Dermis microvascular lymphatic vessel endothelial cell (primary cell): Measurements from ENCODE around the gene HBE1. TPM values are rescaled to one million over a fixed set of nuclear protein-coding genes. Genes with fewer than 3 reads are reported as not detected.
"Not testable (repeated sequence)": the region's sequence is repeated elsewhere in the genome, so short reads cannot be mapped to it uniquely, and the experiment has no call there.

ENCODE experiments used
- DNase-seq, 2 donors: peaks; one replicate each; pipeline versions ENCODE4 v3.0.0 to v3.0.0-alpha.2; 2010; ENCODE audit warnings: low read depth in 2 of 2
- total RNA-seq: library from RNA; depleted of rRNA; stranded (reverse); fragments of >200 nt; gene quantifications from 2 replicates; pipeline ENCODE4 v1.2.1, GENCODE V29; 2014

HBE1 gene
- total RNA-seq, 1 donor from 2014 or later = not detected

DNA sequence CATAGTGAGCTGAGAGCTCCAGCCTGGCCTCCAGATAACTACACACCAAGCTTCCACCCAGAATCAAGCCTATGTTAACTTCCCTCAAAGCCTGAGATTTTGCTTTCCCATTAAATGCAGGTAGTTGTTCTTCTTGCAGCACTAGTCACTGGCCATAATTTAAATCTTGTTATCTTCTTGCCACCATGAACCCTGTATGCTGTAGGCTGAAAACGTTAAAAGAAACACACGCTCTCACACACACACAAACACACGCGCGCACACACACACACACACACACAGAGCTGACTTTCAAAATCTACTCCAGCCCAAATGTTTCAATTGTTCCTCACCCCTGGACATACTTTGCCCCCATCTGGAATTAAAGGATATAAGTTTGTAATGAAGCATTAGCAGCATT, 16.3 kb downstream of the HBE1 start:
- DNase-seq = not testable (repeated sequence)

DNA sequence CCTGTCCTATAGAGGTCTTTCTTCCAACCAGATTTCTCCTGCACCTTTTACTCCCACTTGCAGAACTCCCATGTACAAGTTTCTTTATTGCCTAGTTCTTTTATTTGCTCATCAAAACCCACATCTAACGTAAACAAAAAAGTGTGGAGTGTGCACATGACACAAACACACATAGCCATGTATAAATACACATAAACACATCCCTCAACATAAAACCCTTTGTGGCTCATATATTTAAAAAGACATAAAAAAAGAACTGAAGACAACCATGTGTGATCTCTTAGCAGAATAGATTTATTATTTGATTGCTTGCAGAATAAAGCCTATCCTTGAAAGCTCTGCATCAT, 16.9 kb downstream of the HBE1 start:
- no peak for DNase-seq

DNA sequence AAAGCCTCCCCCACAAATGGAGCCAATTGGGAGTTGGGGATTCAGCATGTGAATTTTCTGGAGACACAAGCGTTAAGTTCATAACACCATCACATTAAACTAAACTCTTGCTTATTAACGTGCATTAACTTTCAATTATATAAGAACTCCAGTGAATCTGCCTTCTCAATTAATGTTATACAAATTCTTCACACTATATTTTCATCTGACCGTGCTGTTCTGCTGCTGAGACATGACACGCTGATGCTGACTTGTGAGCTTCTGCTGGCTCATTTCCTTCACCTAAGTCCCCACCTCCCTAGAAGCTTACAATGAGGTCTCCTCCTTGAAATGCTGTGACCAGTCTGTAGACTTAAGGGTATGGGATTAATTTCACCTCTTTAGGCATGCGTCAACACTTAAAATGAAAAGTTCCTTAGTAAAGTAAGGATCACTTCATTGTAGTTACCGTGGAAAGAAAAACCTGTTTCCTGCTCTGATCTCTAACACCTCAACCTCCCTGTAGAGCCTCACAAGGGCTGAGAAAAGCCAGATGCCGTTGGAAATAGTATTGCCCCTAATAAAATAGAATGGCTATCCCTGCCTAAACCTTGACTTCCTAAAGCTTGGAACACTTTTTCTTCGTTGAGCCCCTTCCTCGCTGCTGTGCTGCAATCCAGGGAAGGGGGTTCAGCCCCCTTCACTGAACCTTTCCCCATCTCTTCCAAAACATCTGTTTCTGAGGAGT, 17.4 kb downstream of the HBE1 start:
- no peak for DNase-seq

DNA sequence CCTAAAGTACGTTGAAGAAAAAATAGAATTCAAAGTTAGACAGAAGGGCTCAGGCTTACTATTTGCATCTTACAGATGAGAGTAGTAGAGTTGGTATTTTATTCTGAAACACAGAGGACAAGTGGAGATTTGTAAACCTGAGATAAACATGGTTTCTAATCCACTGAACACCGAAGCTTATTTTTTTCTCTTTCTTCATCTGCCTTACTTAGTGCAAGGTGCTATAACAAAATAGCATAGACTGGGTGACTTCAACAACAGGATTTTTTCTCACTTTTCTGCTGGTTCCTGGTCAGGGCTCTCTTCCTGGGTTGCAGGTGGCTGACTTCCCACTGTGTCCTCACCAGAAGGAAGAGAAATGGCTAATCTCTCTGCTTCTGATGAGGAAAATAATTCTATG, 18.0 kb downstream of the HBE1 start:
- DNase-seq = no peak

DNA sequence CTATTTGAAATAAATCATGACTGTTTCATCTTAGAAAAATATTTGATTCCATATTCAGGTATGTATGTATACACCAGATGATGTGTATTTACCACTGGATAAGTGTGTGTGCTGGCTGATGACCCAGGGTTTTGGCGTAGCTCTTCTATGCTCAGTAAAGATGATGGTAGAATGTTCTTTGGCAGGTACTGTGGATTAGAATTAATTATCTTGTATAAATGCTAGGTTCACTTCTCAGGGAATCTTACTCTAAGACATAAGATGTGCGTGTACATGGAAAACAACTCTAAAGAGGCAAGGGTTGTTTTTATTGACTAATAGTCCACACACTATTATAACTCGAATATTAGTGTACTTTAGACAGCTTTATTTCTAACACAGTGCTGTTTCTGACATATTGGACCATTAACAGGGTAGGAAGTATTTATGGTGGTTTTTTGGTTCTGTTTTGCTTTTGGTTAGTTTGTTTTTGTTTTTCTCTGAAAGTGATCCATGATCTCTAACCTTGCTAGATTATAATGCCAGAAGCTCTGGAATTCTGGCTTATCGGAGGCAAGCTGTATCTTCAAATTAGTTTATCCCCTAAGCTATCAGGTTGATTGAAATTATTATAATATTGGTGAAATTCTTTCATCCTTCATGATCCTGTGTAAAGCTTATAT, 19.1 kb downstream of the HBE1 start:
- DNase-seq = no peak

DNA sequence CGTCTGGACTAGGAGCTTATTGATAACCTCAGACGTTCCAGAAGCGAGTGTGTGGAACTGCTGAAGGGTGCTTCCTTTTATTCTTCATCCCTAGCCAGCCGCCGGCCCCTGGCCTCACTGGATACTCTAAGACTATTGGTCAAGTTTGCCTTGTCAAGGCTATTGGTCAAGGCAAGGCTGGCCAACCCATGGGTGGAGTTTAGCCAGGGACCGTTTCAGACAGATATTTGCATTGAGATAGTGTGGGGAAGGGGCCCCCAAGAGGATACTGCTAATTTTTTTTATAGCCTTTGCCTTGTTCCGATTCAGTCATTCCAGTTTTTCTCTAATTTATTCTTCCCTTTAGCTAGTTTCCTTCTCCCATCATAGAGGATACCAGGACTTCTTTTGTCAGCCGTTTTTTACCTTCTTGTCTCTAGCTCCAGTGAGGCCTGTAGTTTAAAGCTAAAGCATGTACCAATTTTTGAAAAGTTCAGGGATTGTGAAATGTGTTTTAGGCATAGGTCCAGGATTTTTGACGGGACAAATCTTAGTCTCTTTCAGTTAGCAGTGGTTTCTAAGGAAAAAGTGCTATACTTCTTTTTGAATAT, 19.8 kb downstream of the HBE1 start, which contains the start of gene HBG1:
Gene HBG1, minus strand, starts transcription at position 51 of the 590 bp plus-strand sequence. CDS start 53 bp downstream, outside the sequence.
- DNase-seq = not testable (repeated sequence)

DNA sequence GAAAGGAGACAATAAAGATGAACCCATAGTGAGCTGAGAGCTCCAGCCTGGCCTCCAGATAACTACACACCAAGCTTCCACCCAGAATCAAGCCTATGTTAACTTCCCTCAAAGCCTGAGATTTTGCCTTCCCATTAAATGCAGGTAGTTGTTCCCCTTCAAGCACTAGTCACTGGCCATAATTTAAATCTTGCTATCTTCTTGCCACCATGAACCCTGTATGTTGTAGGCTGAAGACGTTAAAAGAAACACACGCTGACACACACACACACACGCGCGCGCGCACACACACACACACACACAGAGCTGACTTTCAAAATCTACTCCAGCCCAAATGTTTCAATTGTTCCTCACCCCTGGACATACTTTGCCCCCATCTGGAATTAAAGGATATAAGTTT, 21.2 kb downstream of the HBE1 start:
- DNase-seq = not testable (repeated sequence)

DNA sequence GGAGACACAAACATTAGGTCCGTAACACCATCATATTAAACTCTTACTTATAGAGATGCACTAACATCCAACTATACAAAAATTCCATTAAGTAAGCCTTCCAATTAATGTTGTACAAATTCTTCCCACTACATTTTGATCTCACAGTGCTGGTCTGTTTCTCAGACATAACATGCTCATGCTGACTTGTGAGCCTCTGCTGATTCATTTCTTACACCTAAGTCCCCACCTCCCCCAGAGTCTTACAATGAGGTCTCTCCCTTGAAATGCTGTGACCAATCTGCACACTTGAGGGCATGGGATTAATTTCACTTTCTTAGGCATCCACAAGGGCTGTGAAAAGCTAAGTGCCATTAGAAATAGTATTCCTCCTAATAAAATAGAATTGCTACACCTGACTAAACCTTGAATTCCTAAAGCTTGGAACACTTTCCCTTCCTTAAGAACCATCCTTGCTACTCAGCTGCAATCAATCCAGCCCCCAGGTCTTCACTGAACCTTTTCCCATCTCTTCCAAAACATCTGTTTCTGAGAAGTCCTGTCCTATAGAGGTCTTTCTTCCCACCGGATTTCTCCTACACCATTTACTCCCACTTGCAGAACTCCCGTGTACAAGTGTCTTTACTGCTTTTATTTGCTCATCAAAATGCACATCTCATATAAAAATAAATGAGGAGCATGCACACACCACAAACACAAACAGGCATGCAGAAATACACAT, 22.1 kb downstream of the HBE1 start:
- no peak for DNase-seq

DNA sequence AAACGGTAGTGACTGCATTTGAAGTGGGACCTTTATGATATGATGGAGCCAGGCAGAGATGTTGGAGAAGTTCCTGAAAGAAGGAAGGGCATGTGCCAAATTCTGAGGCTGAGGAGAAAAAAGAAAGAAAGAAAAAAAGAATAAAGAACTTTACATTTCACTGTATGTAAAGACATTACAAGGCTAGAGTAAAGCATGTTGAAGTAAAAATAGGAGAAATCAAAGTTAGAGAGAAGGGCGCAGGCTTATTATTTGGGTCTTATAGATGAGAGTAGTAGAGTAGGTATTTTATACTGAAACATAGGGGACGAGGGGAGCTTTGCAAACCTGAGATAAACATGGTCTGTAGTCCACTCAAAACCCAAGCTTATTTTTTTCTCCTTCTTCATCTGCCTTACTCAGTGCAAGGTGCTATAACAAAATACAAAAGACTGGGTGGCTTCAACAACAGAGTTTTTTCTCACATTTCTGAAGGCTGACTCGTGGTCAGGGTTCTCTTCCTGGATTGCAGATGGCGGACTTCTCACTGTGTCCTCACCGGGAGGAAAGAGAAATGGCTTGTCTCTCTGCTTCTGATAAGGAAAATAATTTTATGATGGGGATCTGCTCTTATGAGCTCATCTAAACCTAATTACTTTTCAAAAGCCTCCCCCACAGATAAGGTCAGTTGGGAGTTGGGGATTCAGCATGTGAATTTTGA, 22.8 kb downstream of the HBE1 start:
- no peak for DNase-seq

DNA sequence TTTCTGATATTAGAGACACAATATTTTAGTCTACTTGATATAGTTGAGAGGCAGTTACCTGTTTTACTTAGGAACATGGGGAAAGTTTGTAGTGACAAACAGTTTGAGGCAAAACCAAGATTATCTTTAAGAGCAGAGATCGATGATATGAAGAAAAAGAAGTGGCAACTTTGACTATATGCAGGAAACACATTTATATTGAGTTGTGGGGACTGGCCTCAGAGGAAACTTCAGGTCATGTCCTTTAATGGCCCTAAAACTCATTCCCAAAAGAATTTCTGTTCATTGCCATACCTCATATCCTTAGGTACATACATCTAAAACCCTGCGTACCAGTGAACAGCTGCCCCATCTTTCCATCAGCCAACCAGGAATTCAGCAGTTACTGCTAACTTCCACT, 24.6 kb downstream of the HBE1 start:
- no peak for DNase-seq

DNA sequence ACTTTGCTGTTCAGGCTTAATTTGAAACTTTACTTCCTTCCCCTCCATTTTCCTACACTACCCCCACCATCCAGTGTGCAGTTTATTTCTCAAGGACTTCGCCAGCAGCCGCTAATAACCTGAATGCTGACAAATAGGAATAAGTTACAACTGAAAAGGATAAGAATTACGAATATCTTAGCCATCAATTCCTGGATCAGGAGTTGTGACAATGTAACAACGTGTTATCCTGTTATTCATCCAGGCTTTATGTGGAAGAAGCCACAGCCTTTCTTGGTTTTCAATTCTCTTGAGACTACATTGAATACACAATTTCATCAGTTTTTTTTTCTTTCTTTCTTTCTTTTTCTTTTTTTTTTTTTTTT, 25.9 kb downstream of the HBE1 start:
- no peak for DNase-seq

DNA sequence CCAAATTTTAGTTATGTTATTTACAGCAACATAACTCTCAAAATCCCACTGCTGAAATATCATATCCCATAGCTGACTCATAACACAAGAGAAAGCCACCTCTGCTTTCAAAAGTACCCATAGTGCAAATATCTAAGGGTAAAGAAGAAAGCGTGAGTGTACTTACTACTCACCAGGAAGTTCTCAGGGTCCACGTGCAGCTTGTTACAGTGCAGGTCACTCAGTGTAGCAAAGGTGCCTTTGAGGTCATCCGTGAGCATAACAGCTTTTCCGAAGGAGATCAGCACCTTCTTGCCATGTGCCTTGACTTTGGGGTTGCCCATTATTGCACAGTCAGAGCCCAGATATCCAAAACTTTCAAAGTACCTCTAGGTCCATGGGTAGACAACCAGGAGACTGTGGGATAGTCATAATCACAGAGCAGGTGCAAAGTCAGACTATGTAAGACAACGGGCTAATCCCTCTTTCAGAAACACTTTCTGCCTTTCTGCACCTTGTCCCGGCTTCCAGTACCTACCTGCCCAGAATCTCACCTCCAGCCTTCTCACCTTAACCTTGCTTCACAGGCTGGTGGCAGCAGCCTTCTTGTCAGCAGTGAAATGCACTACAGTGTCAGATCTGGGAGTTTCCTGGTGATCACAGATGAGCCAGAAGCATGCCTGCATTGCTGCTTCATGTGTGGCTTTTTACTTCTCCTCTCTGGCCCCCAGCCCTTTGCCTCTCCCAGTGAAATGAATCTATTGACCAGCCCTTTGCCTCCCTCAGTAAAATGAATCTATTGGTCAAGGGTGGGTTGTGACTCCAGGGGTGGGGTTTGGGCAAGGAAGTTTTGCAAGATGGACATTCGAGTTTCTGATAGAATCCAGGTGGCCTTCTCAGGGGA, 26.6 kb downstream of the HBE1 start:
- DNase-seq = no peak

DNA sequence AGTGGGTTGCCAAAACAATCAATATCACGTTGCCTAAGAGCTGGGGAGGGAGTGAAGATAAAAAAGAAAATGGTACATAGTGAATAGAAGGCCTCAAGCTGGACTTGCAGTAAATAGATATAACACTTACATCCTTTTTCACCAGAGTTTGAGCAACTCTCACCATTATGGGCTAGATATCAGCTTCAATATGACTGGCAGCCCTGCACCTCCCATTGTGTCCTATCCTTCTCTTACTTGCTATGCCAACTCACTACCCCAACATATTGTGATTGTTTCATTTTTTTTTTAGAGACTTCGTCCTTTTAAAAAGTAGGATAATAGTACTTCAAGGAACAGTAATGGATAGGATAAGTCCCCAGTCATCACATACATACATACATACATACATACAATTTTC, 27.5 kb downstream of the HBE1 start:
- DNase-seq = no peak

DNA sequence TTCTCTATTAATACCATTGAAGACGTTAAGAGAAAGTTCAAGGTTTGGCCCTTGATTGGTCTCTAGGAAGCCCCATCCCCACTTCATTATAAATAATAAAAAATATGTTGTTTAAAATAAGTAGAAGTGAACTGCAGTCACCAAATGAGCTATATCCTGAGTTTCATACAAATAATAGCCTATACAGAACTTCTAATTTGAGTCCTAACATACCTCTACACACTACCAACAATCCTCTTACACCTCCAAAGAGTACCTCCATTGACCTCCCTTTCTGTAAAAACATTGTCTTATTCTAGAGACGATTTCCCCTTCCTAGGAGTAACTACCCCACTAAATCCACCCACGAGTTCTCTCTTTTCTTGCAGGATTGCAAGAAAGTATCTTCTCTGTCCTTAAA, 28.3 kb downstream of the HBE1 start:
- DNase-seq = no peak

DNA sequence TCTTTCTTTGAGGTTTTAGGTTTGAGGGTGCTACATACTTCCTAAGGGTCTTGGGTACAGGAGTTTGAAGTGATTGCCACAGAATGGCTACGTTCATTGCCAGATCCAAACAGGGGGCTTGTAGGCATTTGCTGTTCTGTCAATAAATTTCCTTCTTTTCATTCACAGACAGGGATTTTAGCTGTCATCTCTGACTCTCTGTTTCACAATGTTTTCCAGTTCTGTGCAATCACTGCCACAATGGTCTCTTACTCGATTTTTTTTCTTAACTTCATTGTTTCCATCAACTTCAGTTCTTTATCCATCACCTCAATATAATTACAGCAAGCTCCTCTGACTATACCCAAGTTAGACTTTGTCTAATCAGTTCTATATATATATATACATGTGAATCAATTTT, 29.3 kb downstream of the HBE1 start:
- DNase-seq = no peak

DNA sequence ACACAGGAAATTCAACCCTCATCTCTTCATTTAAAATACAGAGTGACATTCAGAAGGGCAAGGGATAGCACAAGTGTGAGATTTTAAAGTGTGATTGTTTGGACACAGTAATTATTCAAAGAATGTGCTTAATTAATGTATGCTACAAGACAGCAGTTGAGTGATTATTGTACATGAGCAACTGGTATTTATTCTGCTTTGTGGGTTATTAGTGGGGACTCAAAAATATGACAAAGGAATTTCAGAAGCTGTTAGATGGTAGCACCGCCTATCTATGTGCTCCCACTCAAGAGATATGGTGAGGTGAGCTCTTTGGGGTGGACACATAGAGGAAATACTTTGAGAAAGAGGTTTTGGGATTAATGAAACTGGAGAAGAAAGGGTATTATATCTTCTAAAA, 29.7 kb downstream of the HBE1 start:
- DNase-seq = no peak

DNA sequence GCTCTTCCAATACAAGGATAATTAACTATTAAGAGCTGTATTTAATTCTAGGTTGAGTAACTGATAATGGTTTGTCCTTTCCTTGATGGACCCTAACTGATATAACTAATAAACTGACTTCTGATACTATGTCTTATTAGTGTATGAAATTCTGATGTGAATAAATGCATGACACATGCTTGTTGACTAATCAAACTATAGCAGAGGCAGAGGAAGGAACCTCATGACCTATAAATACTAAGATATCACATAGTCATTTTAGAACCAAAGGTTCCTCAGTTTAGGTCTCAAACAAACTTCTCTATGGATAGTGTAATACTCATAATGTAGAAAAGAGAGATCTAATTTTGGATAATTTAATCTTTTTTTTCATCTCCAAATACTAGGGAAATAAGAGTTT, 30.7 kb downstream of the HBE1 start:
- no peak for DNase-seq

DNA sequence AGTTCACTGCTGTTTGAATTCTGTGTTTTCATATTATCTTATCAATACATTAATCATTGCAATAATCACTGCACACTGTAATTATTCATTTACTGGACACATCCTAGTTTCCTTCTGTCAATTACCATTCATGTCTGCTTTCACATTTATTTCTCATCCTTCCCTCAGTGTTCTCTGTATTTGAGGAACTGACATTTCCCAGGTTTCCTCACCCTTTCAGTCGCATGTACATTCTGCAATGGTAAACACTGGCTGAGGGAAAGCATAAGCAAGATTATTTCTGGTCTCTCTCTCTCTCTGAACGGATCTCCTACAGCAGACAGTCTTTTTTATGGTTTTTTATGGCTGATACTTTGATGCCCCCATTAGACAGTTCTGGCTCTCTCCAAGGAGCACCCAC, 31.3 kb downstream of the HBE1 start:
- DNase-seq = no peak

DNA sequence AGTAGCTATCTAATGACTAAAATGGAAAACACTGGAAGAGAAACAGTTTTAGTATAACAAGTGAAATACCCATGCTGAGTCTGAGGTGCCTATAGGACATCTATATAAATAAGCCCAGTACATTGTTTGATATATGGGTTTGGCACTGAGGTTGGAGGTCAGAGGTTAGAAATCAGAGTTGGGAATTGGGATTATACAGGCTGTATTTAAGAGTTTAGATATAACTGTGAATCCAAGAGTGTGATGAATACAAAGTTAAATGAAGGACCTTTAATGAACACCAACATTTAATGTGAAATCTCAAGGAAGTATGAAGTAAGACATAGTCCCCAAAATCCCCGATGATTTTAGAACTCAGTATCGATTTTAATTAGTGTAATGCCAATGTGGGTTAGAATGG, 32.3 kb downstream of the HBE1 start:
- no peak for DNase-seq

DNA sequence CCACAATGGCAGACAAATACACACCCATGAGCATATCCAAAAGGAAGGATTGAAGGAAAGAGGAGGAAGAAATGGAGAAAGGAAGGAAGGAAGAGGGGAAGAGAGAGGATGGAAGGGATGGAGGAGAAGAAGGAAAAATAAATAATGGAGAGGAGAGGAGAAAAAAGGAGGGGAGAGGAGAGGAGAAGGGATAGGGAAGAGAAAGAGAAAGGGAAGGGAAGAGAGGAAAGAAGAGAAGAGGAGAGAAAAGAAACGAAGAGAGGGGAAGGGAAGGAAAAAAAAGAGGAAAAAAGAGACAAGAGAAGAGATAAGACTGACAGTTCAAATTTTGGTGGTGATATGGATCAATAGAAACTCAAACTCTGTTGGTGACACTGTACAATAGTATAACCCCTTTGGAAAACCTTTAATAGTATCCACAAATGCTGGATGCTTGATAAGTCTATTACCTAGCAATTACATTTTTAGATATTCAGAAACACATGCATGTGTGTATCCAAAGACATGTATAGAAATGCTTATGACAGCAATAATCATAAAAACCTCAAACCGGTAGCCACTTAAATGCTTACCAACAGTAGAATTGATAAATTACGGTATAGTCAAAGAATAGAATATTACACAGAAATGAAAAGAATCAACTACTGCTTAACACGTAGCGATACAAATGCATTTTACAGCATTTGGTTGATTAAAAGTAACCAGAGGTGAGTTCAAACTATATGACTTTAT, 34.2 kb downstream of the HBE1 start:
- DNase-seq = no peak
